GM12801 (cell line): Measurements from ENCODE around the gene PRDM4.

ENCODE experiments used
- TF ChIP-seq, protein P1 (sequence below): IDR thresholded peaks from one replicate; pipeline ENCODE4 v1.5.1; 2011; ENCODE audit warnings: control low read depth; ENCODE audit not compliant: insufficient read length; ENCODE audit errors: extremely low read depth

The PRDM4 gene

GRCh38 chr12:107779077-107779831 lies 18.3 kb upstream of the PRDM4 start:
- TF ChIP-seq, protein P1, sequence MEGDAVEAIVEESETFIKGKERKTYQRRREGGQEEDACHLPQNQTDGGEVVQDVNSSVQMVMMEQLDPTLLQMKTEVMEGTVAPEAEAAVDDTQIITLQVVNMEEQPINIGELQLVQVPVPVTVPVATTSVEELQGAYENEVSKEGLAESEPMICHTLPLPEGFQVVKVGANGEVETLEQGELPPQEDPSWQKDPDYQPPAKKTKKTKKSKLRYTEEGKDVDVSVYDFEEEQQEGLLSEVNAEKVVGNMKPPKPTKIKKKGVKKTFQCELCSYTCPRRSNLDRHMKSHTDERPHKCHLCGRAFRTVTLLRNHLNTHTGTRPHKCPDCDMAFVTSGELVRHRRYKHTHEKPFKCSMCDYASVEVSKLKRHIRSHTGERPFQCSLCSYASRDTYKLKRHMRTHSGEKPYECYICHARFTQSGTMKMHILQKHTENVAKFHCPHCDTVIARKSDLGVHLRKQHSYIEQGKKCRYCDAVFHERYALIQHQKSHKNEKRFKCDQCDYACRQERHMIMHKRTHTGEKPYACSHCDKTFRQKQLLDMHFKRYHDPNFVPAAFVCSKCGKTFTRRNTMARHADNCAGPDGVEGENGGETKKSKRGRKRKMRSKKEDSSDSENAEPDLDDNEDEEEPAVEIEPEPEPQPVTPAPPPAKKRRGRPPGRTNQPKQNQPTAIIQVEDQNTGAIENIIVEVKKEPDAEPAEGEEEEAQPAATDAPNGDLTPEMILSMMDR = no peak

DNA sequence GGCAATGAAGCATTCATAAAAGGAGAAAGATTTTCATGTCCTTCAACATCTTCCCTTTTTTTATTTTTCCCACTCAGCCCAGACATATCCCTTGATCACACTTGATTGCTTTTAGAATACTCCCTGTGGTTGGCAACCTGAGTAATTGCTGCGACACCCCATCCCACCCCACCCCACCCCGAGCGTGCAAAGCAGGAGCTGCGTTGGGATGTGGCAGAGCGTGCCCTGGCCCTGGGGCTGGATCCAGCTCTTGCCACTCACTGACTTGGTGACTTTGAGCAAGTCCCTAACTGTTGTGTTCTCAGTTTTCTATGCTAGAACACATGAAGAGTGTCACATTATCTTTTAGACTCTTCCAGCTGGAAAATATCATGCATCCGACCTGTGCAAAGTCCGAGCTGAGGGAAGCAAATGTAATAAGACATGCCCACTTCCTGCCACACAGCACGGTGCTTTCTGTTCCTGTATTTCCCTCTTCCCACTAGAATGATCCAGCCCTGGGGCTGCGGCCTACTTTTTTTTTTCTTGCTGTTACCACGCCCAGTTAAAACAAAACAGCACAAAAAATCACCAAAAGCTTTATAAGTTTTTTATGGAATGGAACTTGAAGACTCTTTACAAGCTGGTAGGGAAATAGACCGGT lies 17.6 kb upstream of the PRDM4 start:
- TF ChIP-seq, protein P1 = no peak

DNA sequence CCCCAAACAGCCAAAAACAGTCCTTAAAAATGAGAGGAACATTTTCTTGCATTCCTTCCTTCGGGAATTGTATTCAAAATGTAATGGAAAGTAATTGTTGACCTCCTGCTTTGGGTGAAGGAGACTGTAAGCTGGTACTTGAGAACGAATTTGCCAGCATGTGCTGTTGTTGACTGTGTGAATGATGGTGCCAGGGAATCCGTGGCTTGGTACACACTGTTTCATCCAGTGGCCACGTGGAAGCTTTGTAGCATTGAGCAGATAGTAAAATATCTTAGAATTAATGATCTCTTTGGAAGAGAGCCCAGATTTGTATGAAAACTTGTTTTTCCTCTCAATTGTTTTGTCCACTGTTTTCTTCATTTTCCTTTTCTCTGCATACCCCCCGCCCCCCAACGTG lies 15.2 kb upstream of the PRDM4 start:
- TF ChIP-seq, protein P1 = no peak

DNA sequence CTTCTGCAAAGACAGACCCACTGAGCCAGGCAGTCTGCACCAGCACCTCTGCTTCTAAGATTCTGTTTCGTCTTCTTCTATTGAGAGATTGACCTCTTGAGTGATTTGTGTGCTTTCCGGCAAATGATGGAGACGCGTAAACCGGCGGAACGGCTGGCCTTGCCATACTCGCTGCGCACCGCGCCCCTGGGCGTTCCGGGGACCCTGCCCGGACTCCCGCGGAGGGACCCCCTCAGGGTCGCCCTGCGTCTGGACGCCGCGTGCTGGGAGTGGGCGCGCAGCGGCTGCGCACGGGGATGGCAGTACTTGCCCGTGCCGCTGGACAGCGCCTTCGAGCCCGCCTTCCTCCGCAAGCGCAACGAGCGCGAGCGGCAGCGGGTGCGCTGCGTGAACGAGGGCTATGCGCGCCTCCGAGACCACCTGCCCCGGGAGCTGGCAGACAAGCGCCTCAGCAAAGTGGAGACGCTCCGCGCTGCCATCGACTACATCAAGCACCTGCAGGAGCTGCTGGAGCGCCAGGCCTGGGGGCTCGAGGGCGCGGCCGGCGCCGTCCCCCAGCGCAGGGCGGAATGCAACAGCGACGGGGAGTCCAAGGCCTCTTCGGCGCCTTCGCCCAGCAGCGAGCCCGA lies 14.3 kb upstream of the PRDM4 start:
- TF ChIP-seq, protein P1 = no peak

DNA sequence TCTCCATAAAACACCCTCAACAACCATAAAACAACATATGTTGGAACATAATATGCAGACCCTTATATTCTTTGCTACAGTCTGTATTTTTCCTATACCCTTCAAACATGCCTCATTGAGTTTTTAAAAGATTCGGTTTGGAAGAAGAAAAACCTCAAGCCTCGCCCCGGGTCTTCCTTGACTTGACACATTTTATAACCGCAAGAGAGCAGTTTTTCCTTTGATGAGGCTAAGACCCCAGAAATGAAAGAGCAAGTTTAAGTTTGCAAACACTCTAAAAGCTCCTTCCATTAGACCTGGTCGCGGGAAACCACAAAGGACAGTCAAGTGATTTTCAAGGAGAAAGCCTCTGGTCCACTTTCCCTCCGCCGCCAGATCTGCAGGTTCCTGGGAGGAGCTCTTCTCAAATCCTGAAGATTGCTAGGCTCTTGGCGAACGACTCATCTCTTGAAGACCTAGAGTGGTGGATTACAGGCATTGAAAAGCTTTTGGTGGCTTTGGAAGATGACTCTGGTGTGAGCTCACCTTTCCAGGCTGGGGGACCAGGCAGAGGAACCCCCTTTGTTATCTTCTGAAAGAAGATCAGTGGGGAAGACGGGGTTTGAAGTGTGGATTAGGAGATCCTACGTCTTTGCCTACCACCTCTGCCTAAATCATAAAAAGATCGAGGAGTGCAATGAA lies 13.6 kb upstream of the PRDM4 start, which contains the start of gene ASCL4:
ASCL4 (plus strand) TSS at position 356 of the 681 bp plus-strand sequence. CDS start 515 bp downstream, outside the sequence.
- TF ChIP-seq, protein P1 = no peak

DNA sequence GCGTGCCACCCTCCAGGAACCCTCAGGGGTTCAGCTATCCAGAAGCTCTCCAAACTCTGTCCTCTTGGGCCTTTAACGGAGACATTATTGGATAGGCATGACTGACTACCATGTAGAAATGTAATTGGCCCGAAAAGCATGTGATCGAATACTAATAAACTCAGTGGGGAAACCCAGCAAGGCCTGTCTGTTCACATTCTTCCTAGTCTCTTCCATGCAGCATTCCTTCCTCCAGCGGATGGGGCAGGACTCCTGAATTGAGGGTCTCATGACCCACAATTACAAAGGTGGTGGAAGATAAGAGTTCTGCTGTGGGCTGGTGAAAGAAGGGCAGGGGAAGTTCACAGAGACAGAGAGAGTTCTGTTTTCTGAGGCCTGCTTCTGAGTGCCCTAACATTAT lies 6.5 kb upstream of the PRDM4 start:
- TF ChIP-seq, protein P1 = no peak

DNA sequence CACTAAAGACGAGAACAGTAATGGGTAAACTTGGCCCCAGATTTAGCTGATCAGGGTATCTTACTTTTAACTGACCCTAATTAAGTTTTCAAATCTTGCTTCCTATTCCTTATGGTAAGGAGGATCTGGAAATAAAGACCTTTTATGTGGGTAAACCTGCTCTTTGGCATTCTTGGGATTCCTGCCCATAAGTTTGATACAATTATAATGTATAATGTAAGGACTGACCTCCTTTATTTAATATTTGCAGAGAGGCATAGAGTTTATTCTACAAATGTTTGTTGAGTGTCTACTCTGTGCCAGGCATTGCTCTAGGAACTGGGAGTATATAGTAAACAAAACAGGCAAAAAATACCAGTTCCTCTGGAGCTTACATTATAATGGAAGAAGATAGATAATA lies 4.4 kb upstream of the PRDM4 start:
- TF ChIP-seq, protein P1 = no peak
